SK-N-SH (cell line): Measurements from ENCODE around the gene CLN5. TPM values are rescaled to one million over a fixed set of nuclear protein-coding genes. Genes with fewer than 3 reads are reported as not detected.
A peak's percentile ranks its signal among the peaks of the same experiment; 100 is the strongest.

Source experiments
- CTCF ChIA-PET: fragments of 300-600, 350-600 bp; formaldehyde crosslinking; extraction: SDS; loops from one replicate; lab custom pipeline; 2021; lab: Yijun Ruan, JAX
- POLR2A ChIA-PET: fragments of 350-600 bp; sonication (Branson Sonifier 250); formaldehyde crosslinking; extraction: SDS; loops from one replicate; lab custom pipeline; 2020; ENCODE audit warnings: antibody characterized with exemption, inconsistent platforms; lab: Yijun Ruan, JAX
- DNase-seq: peaks from one replicate; pipeline ENCODE4 v3.0.0; 2012
- H2AFZ ChIP-seq: fragments of 200-600 bp; sonication (generic); 2 replicates; pipeline ENCODE4 v1.8.1; 2016; ENCODE audit warnings: antibody characterized with exemption, mild to moderate bottlenecking, low read depth
- H3F3A ChIP-seq: fragments of 200-600 bp; sonication (generic); replicated peaks from 2 replicates; pipeline ENCODE3; 2016; ENCODE audit warnings: antibody characterized with exemption, mild to moderate bottlenecking; ENCODE audit not compliant: insufficient read depth
- H3K27ac ChIP-seq, 2 experiments: fragments of 200-500 bp in 1 of 2; fragments of 200-600 bp in 1 of 2; sonication (Bioruptor generic) in 1 of 2; sonication (generic), shearing (Covaris generic) in 1 of 2; 2 replicates each; pipeline versions ENCODE4 v1.5.1 to v1.6.1; 2014 to 2016; ENCODE audit warnings: low read depth in 2 of 2, inconsistent platforms in 1 of 2, low read length in 1 of 2, mild to moderate bottlenecking in 1 of 2, mixed read lengths in 1 of 2
- H3K27me3 ChIP-seq: fragments of 200-600 bp; sonication (generic), shearing (Covaris generic); 2 replicates; pipeline ENCODE4 v1.6.1; 2016; ENCODE audit warnings: mixed run types; ENCODE audit not compliant: insufficient read depth
- H3K36me3 ChIP-seq, 2 experiments: fragments of 200-500 bp in 1 of 2; fragments of 200-600 bp in 1 of 2; sonication (Bioruptor generic) in 1 of 2; sonication (generic) in 1 of 2; replicated peaks in 1 of 2; 2 replicates each; pipeline versions ENCODE3 to v1.5.1; 2014 to 2016; ENCODE audit warnings: low read length in 1 of 2, mild to moderate bottlenecking in 1 of 2; ENCODE audit not compliant: insufficient read depth in 2 of 2, control insufficient read depth in 1 of 2
- H3K4me1 ChIP-seq, 2 experiments: fragments of 200-500 bp in 1 of 2; fragments of 200-600 bp in 1 of 2; sonication (Bioruptor generic) in 1 of 2; sonication (generic), shearing (Covaris generic) in 1 of 2; 2 replicates each; pipeline versions ENCODE4 v1.5.1 to v1.6.1; 2014 to 2016; ENCODE audit warnings: low read depth in 1 of 2, low read length in 1 of 2, mixed run types in 1 of 2; ENCODE audit not compliant: insufficient read depth in 2 of 2, control insufficient read depth in 1 of 2
- H3K4me2 ChIP-seq: fragments of 200-600 bp; sonication (generic), shearing (Covaris generic); 2 replicates; pipeline ENCODE4 v1.6.1; 2017; ENCODE audit warnings: mixed run types
- H3K4me3 ChIP-seq, 2 experiments: fragments of 200-500 bp in 1 of 2; fragments of 200-600 bp in 1 of 2; sonication (Bioruptor generic) in 1 of 2; sonication (generic), shearing (Covaris generic) in 1 of 2; 2 replicates each; pipeline versions ENCODE4 v1.5.1 to v1.8.1; 2014 to 2016; ENCODE audit warnings: low read depth in 2 of 2, inconsistent platforms in 1 of 2, low read length in 1 of 2, mild to moderate bottlenecking in 1 of 2, mixed read lengths in 1 of 2, moderate library complexity in 1 of 2
- H3K79me2 ChIP-seq: fragments of 200-600 bp; sonication (generic); 2 replicates; pipeline ENCODE4 v1.8.1; 2017; ENCODE audit warnings: mild to moderate bottlenecking; ENCODE audit not compliant: insufficient read depth
- H3K9ac ChIP-seq: fragments of 200-600 bp; sonication (generic); 2 replicates; pipeline ENCODE4 v1.6.1; 2017; ENCODE audit warnings: mixed run types
- H3K9me2 ChIP-seq: fragments of 200-600 bp; sonication (generic); 2 replicates; pipeline ENCODE4 v1.6.1; 2017; ENCODE audit warnings: mixed run types
- H3K9me3 ChIP-seq: fragments of 200-600 bp; sonication (generic); 2 replicates; pipeline ENCODE4 v1.6.1; 2017; ENCODE audit warnings: mixed run types, mild to moderate bottlenecking, moderate library complexity
- H4K20me1 ChIP-seq: fragments of 200-600 bp; sonication (generic); 2 replicates; pipeline ENCODE4 v1.6.1; 2017; ENCODE audit warnings: mild to moderate bottlenecking, mixed run types; ENCODE audit not compliant: insufficient read depth
- CHD2 ChIP-seq: fragments of 150-350 bp; IDR thresholded peaks from 2 replicates; pipeline ENCODE4 v1.6.1; 2018; ENCODE audit warnings: low read length; ENCODE audit not compliant: partially characterized antibody
- EZH2phosphoT487 ChIP-seq: fragments of 200-600 bp; sonication (generic); IDR thresholded peaks from 2 replicates; pipeline ENCODE4 v1.6.1; 2017; ENCODE audit warnings: low read depth, mixed run types, mild to moderate bottlenecking, antibody characterized with exemption, moderate library complexity, borderline replicate concordance
- FOXJ3 ChIP-seq: sonication (generic); formaldehyde crosslinking; IDR thresholded peaks from 2 replicates; pipeline ENCODE4 v1.5.1; 2020; ENCODE audit warnings: mild to moderate bottlenecking, missing genetic modification reagents
- GABPA ChIP-seq: IDR thresholded peaks from 2 replicates; pipeline ENCODE4 v1.4.0; 2012; ENCODE audit warnings: low read depth, mild to moderate bottlenecking
- GATA2 ChIP-seq: sonication (generic); formaldehyde crosslinking; IDR thresholded peaks from 2 replicates; pipeline ENCODE4 v1.5.0; 2020; ENCODE audit warnings: mild to moderate bottlenecking, missing genetic modification reagents
- IRF3 ChIP-seq: fragments of 150-350 bp; IDR thresholded peaks from 2 replicates; pipeline ENCODE4 v1.6.1; 2016; ENCODE audit warnings: mild to moderate bottlenecking, low read depth, low read length
- JUND ChIP-seq: IDR thresholded peaks from 2 replicates; pipeline ENCODE4 v1.4.0; 2012
- MAX ChIP-seq: IDR thresholded peaks from 2 replicates; pipeline ENCODE4 v1.4.0; 2012; ENCODE audit warnings: low read depth
- NRF1 ChIP-seq: IDR thresholded peaks from 2 replicates; pipeline ENCODE4 v1.6.1; 2012; ENCODE audit warnings: low read depth, mild to moderate bottlenecking, low read length
- PBX3 ChIP-seq: IDR thresholded peaks from 2 replicates; pipeline ENCODE4; 2012
- POLR2AphosphoS5 ChIP-seq: IDR thresholded peaks from 2 replicates; pipeline ENCODE4 v1.6.1; 2012; ENCODE audit warnings: low read depth, low read length
- RAD21 ChIP-seq: IDR thresholded peaks from 2 replicates; pipeline ENCODE4 v1.6.1; 2012; ENCODE audit warnings: mild to moderate bottlenecking, low read length
- REST ChIP-seq: IDR thresholded peaks from 2 replicates; pipeline ENCODE4 v1.6.1; 2012; ENCODE audit warnings: mild to moderate bottlenecking, low read depth, low read length, moderate library complexity
- RFX5 ChIP-seq: IDR thresholded peaks from 2 replicates; pipeline ENCODE4 v1.6.1; 2012; ENCODE audit warnings: mild to moderate bottlenecking, improper control_type of control experiment, low read length
- RXRA ChIP-seq: IDR thresholded peaks from 2 replicates; pipeline ENCODE4 v1.4.0; 2012; ENCODE audit warnings: low read depth, mild to moderate bottlenecking, borderline replicate concordance
- SIN3A ChIP-seq: IDR thresholded peaks from 2 replicates; pipeline ENCODE4 v1.6.1; 2012; ENCODE audit warnings: low read depth, mild to moderate bottlenecking, low read length, moderate library complexity, borderline replicate concordance
- SMC3 ChIP-seq: IDR thresholded peaks from 2 replicates; pipeline ENCODE4 v1.6.1; 2012; ENCODE audit warnings: low read depth, low read length, improper control_type of control experiment
- TAF1 ChIP-seq: IDR thresholded peaks from 2 replicates; pipeline ENCODE4 v1.6.1; 2012; ENCODE audit warnings: low read depth, mild to moderate bottlenecking, low read length, moderate library complexity, borderline replicate concordance
- TCF12 ChIP-seq: IDR thresholded peaks from 2 replicates; pipeline ENCODE4 v1.4.0; 2012
- TEAD4 ChIP-seq: IDR thresholded peaks from 2 replicates; pipeline ENCODE4 v1.4.0; 2012; ENCODE audit warnings: mild to moderate bottlenecking, borderline replicate concordance; ENCODE audit not compliant: insufficient read depth
- USF1 ChIP-seq: IDR thresholded peaks from 2 replicates; pipeline ENCODE4 v1.4.0; 2012; ENCODE audit warnings: low read depth, borderline replicate concordance
- USF2 ChIP-seq: fragments of 150-350 bp; IDR thresholded peaks from 2 replicates; pipeline ENCODE4 v1.6.1; 2017; ENCODE audit warnings: antibody characterized with exemption, low read length, low read depth, borderline replicate concordance
- WGBS: methylation state at CpG from one replicate; pipeline ENCODE4 v1.1.6; 2017; ENCODE audit warnings: low lambda C conversion rate; 5-methylcytosine and 5-hydroxymethylcytosine counted together
- polyA plus RNA-seq, 3 experiments: library from polyadenylated mRNA; depleted of rRNA; stranded (reverse); fragments of >200 nt; gene quantifications; 2 replicates each; pipeline ENCODE4 v1.2.3, GENCODE V29; 2012

The CLN5 gene
- polyA plus RNA-seq, 1 of the 3 experiments (the other 2 are of a cell fraction) = 11.6 TPM

- TF ChIP-seq JUND = no peak
- no peak for TF ChIP-seq GABPA
- TF ChIP-seq TAF1 = no peak
- no peak for TF ChIP-seq GATA2 (CRISPR knock-in tag)
Observed at GRCh38 chr13:76993021-76993420, 1.1 kb downstream of the CLN5 start (continued).

- Histone ChIP-seq H3K9me3 (no peaks in the 10 kb centered on the region), H3K4me1 (peaks cover 11 to 13% of the 10 kb centered on the region in 2 experiments; a peak in 3 of 4 replicates), H3K36me3 (peaks cover 15 to 25% of the 10 kb centered on the region in 2 experiments), H2AFZ (no peak overlapping the region), H3K9me2 (no peaks in the 10 kb centered on the region)
- CTCF ChIA-PET = interaction anchor here (1.1 to 1.8 kb wide), 5 partner anchors 9 to 1128 kb away, joined by 3 to 17 read pairs (median 3); no protein-coding TSS in a partner anchor
- TF ChIP-seq USF1 = no peak
- TF ChIP-seq USF2 = no peak
- no peak for TF ChIP-seq EZH2phosphoT487
- no peak for TF ChIP-seq PBX3
- TF ChIP-seq IRF3 = no peak
- no peak for TF ChIP-seq POLR2AphosphoS5
- no peak for TF ChIP-seq RXRA
- TF ChIP-seq FOXJ3 (CRISPR knock-in tag) = no peak
- TF ChIP-seq MAX = no peak
- no peak for TF ChIP-seq SMC3
- no peak for TF ChIP-seq NRF1
- TF ChIP-seq RAD21 = no peak
- TF ChIP-seq TEAD4 = no peak
- TF ChIP-seq RFX5 = no peak
- no peak for TF ChIP-seq TAF1
- TF ChIP-seq TCF12 = no peak
- no peak for TF ChIP-seq SIN3A
- no peak for TF ChIP-seq CHD2
- no peak for TF ChIP-seq GATA2 (CRISPR knock-in tag)
- no peak for TF ChIP-seq REST
- TF ChIP-seq, all 33 proteins: peak for 0
- DNase-seq = no peak
- Histone ChIP-seq H3K27me3 (no peaks in the 10 kb centered on the region), H4K20me1 (no peaks in the 10 kb centered on the region), H3K79me2 (peaks cover 30% of the 10 kb centered on the region), H3K9ac (no peak overlapping the region; the same call in 1 of the 2 replicates), H3K4me2 (peak overlapping the region; percentile 94), H3K4me3 (peak overlapping the region in 1 of 2 experiments; percentile 94; a peak in 1 of 4 replicates), H3F3A (peaks cover 4% of the 10 kb centered on the region), H3K27ac (no peak overlapping the region)
- POLR2A ChIA-PET = no interaction called here
- 86% methylated on average over 5 of the region's 5 CpGs for WGBS
Observed at GRCh38 chr13:76993473-76993872, 1.6 kb downstream of the CLN5 start.
